Measurements from ENCODE around the gene MINAR2. TPM values are rescaled to one million over a fixed set of nuclear protein-coding genes. Genes with fewer than 3 reads are reported as not detected.

Gene MINAR2
- total and polyA plus RNA-seq, 10 donors: not detected

- Histone ChIP-seq H3K9me3 (no peaks in the 10 kb centered on the region), H3K27me3 (replicated peaks in 1 of 7) (peaks cover 0 to 2% (median 0%) of the 10 kb centered on the region in 7 donors), H3K27ac (no peak overlapping the region), H3K36me3 (no peaks in the 10 kb centered on the region), H3K4me1 (no peaks in the 10 kb centered on the region), H3K4me3 (no peak overlapping the region)
- DNase-seq: no peak
- intact Hi-C loops (cut with DNase I; ENCODE audit: low total_unique reads): loop anchor here (5.0 kb wide), 1 partner anchor 866 kb away; no protein-coding TSS in a partner anchor
- 1 to 2% (median 1%) methylated on average over 3 of the region's 3 CpGs for WGBS, 5 donors
- no peak for TF ChIP-seq POLR2A (IDR thresholded peaks at IDR 0.05)
- TF ChIP-seq, protein P1, sequence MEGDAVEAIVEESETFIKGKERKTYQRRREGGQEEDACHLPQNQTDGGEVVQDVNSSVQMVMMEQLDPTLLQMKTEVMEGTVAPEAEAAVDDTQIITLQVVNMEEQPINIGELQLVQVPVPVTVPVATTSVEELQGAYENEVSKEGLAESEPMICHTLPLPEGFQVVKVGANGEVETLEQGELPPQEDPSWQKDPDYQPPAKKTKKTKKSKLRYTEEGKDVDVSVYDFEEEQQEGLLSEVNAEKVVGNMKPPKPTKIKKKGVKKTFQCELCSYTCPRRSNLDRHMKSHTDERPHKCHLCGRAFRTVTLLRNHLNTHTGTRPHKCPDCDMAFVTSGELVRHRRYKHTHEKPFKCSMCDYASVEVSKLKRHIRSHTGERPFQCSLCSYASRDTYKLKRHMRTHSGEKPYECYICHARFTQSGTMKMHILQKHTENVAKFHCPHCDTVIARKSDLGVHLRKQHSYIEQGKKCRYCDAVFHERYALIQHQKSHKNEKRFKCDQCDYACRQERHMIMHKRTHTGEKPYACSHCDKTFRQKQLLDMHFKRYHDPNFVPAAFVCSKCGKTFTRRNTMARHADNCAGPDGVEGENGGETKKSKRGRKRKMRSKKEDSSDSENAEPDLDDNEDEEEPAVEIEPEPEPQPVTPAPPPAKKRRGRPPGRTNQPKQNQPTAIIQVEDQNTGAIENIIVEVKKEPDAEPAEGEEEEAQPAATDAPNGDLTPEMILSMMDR (IDR thresholded peaks at IDR 0.05 in 8 of 11, conservative IDR thresholded peaks at IDR 0.05 in 3 of 11): peak; percentile 60 to 92 (median 84)
Observed at GRCh38 chr5:129767927-129768380, 20.1 kb downstream of the MINAR2 start.

DNA sequence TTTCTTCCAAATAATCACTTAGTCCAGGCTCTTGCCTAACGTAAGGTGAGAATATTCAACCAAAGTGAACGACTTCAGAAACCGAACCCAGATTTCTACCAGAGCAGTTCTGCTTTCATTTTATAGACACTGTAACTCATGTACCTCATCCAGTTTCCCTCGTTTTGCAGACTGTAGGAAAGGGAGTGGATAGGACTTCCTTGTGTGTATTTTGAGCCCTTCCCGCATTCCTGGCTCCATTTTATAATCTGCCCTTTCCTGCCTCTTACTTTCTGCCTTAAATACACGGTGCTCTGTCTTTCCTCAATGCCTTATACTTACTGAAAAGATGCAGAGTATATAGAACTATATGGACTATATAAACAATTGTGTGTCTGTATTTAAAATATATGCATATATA, 20.8 kb downstream of the MINAR2 start:
- no peaks in the 10 kb centered on the region for H3K36me3 ChIP-seq
- no peak overlapping the region for H3K27ac ChIP-seq
- TF ChIP-seq POLR2A (IDR thresholded peaks at IDR 0.05) (no peak), POLR2AphosphoS5 (IDR thresholded peaks at IDR 0.05) (no peak)
- TF ChIP-seq, protein P1 (IDR thresholded peaks at IDR 0.05 in 8 of 11, conservative IDR thresholded peaks at IDR 0.05 in 3 of 11): no peak
- no peaks in the 10 kb centered on the region for H3K9me3 ChIP-seq
- H3K27me3 ChIP-seq (replicated peaks in 1 of 7): peaks cover 0 to 8% (median 0%) of the 10 kb centered on the region in 7 donors
- WGBS, 5 donors: 62 to 72% (median 70%) methylated on average over 6 of the region's 6 CpGs
- H3K4me1 ChIP-seq: no peaks in the 10 kb centered on the region
- no peak for DNase-seq
- no peak overlapping the region for H3K4me3 ChIP-seq
- intact Hi-C loops (cut with DNase I; ENCODE audit: low total_unique reads): loop anchor here (5.0 kb wide), 1 partner anchor 866 kb away; no protein-coding TSS in a partner anchor

DNA sequence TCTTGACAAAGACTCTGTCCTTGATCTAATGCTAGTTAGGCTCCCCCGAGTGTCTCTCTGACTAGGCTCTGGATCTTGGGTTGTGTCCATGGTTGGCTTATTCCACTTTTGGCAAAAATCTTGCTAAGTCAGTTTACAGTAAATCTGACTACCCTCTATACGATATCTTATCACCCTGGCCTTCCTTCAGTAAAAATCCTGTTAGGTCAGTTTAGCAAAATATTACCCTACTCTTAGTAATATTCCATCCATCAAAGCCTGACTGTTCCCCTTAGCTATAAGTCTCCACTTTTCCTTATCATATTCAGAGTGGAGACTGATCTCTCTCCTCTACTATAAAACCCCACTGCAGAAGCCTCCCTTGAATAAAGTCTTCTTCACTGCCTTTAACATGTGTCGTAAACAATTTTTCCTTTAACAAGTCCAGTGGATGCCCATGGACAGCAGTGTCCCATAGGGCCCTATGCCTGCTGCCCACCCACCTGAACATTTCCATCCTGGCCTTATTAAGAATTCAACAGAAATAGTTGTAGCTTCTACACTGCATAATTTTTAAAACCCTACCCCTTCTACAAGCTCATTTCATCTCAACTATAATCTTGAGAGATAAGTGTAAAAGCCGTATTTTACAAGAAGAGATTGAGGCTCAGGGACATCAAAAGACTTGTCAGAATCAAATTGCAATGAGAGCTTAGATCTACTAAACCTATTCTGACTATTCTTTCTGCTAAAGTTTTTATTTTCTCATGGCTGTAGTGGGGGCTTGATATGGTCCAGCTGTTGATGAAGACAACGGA, 22.3 kb downstream of the MINAR2 start:
- intact Hi-C loops (cut with DNase I; ENCODE audit: low total_unique reads): loop anchor here (5.0 kb wide), 1 partner anchor 82 kb away; no protein-coding TSS in a partner anchor
- H3K36me3 ChIP-seq: no peaks in the 10 kb centered on the region
- no peaks in the 10 kb centered on the region for H3K4me1 ChIP-seq
- no peak for DNase-seq
- H3K4me3 ChIP-seq: no peak overlapping the region
- no peak overlapping the region for H3K27ac ChIP-seq
- peaks cover 0 to 8% (median 0%) of the 10 kb centered on the region in 7 donors for H3K27me3 ChIP-seq (replicated peaks in 1 of 7)
- H3K9me3 ChIP-seq: no peaks in the 10 kb centered on the region
- 71 to 85% (median 78%) methylated on average over 5 of the region's 5 CpGs for WGBS, 5 donors
- TF ChIP-seq POLR2AphosphoS5 (IDR thresholded peaks at IDR 0.05): no peak
- TF ChIP-seq, protein P1 (IDR thresholded peaks at IDR 0.05 in 8 of 11, conservative IDR thresholded peaks at IDR 0.05 in 3 of 11): no peak
- TF ChIP-seq POLR2A (IDR thresholded peaks at IDR 0.05): no peak
